ENCODE results near the gene NRG3. TPM values are rescaled to one million over a fixed set of nuclear protein-coding genes. Genes with fewer than 3 reads are reported as not detected.

NRG3 gene
- total RNA-seq, 1 experiment from 2014 or later: not detected

DNA sequence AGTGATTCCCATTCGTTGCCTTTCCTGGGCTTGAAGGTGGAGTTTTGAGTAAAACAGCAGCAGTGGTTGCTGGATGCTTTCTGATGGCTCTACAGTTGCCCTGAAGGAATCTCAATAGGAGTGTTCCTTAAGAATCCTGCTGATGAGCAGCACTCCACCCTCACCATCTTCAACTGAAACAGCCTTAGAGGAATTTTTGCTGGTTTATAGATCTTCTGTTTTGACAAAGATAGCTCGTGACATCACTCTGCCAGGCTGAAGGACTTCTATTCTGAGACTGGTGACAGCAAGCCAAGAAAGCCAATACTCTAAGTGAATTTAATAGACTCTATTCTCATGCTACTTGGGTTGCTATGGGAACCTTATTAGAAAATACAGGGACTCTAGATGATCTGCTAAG, 1014.7 kb downstream of the NRG3 start:
- DNase-seq: no peak
- Histone ChIP-seq H3K27ac (no peak overlapping the region), H3K4me1 (no peaks in the 10 kb centered on the region), H3K27me3 (no peaks in the 10 kb centered on the region), H3K36me3 (no peaks in the 10 kb centered on the region), H3K4me3 (no peak overlapping the region), H3K9me3 (replicated peaks) (no peaks in the 10 kb centered on the region)

GRCh38 chr10:82890573-82890972, 1015.6 kb downstream of the NRG3 start:
- Histone ChIP-seq H3K36me3 (no peaks in the 10 kb centered on the region), H3K4me3 (no peak overlapping the region), H3K27me3 (no peaks in the 10 kb centered on the region), H3K4me1 (no peaks in the 10 kb centered on the region), H3K27ac (no peak overlapping the region), H3K9me3 (replicated peaks) (no peaks in the 10 kb centered on the region)
- DNase-seq: no peak

DNA sequence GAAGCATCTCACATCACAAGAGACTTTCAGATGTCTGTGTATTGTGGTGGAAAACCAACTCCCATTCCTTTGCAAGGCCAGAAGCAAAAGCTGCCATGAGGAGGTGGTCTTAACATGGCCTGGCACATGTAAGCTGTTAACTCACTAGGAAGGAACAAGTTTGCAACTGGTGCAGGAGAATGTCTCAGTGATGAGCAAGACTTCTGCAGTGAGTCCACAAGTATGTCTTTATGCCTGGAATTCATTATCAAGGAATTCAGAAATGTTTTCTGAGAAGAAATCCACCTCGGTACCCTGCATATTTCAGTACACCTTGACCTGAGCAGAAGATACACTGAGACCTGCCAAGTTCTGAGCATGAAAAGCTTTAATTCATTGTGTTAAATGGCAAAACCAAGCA, 1033.1 kb downstream of the NRG3 start:
- no peak overlapping the region for H3K27ac ChIP-seq
- no peak overlapping the region for H3K4me3 ChIP-seq
- no peaks in the 10 kb centered on the region for H3K36me3 ChIP-seq
- H3K27me3 ChIP-seq: no peaks in the 10 kb centered on the region
- no peaks in the 10 kb centered on the region for H3K4me1 ChIP-seq
- H3K9me3 ChIP-seq (replicated peaks): no peaks in the 10 kb centered on the region
- DNase-seq: no peak

DNA sequence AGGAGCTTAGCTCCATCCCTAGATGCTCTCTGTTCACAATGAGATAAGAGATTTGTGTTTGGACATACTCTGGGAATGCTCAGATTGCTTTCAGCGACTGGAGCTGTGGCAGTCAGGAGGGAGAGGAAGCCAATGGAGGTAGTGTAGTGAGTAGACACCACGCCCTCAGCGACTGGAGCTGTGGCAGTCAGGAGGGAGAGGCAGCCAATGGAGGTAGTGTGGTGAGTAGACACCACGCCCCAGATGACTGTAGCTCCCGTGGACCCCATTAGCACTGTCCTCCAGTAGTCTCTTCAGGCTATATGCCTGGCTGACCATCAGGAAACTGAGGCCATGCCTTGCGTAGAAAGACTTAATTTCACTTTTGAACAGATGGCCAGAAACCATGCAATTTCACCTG, 1033.8 kb downstream of the NRG3 start:
- no peaks in the 10 kb centered on the region for H3K36me3 ChIP-seq
- no peaks in the 10 kb centered on the region for H3K9me3 ChIP-seq (replicated peaks)
- no peak overlapping the region for H3K4me3 ChIP-seq
- DNase-seq: no peak
- no peaks in the 10 kb centered on the region for H3K27me3 ChIP-seq
- H3K4me1 ChIP-seq: no peaks in the 10 kb centered on the region
- H3K27ac ChIP-seq: no peak overlapping the region

- H3K4me1 ChIP-seq: no peaks in the 10 kb centered on the region
- no peak for DNase-seq
- H3K4me3 ChIP-seq: no peak overlapping the region
- no peak overlapping the region for H3K27ac ChIP-seq
- H3K36me3 ChIP-seq: no peaks in the 10 kb centered on the region
- H3K27me3 ChIP-seq: no peaks in the 10 kb centered on the region
- H3K9me3 ChIP-seq (replicated peaks): no peaks in the 10 kb centered on the region
Observed at GRCh38 chr10:82910301-82910700, 1035.3 kb downstream of the NRG3 start.

GRCh38 chr10:82914655-82915136, 1039.7 kb downstream of the NRG3 start:
- Histone ChIP-seq H3K9me3 (replicated peaks) (no peaks in the 10 kb centered on the region), H3K4me1 (no peaks in the 10 kb centered on the region), H3K27ac (no peak overlapping the region), H3K4me3 (no peak overlapping the region), H3K27me3 (no peaks in the 10 kb centered on the region), H3K36me3 (no peaks in the 10 kb centered on the region)
- DNase-seq: no peak

GRCh38 chr10:82916941-82917340, 1041.9 kb downstream of the NRG3 start:
- Histone ChIP-seq H3K9me3 (replicated peaks) (no peaks in the 10 kb centered on the region), H3K27me3 (no peaks in the 10 kb centered on the region), H3K27ac (no peak overlapping the region), H3K36me3 (no peaks in the 10 kb centered on the region), H3K4me1 (no peaks in the 10 kb centered on the region), H3K4me3 (no peak overlapping the region)
- no peak for DNase-seq

GRCh38 chr10:82918022-82918421, 1043.0 kb downstream of the NRG3 start:
- Histone ChIP-seq H3K27ac (no peak overlapping the region), H3K4me1 (no peaks in the 10 kb centered on the region), H3K9me3 (replicated peaks) (no peaks in the 10 kb centered on the region), H3K36me3 (no peaks in the 10 kb centered on the region), H3K27me3 (no peaks in the 10 kb centered on the region), H3K4me3 (no peak overlapping the region)
- DNase-seq: no peak

- H3K4me3 ChIP-seq: no peak overlapping the region
- no peaks in the 10 kb centered on the region for H3K4me1 ChIP-seq
- no peaks in the 10 kb centered on the region for H3K9me3 ChIP-seq (replicated peaks)
- no peaks in the 10 kb centered on the region for H3K36me3 ChIP-seq
- DNase-seq: no peak
- no peaks in the 10 kb centered on the region for H3K27me3 ChIP-seq
- H3K27ac ChIP-seq: no peak overlapping the region
Observed at GRCh38 chr10:82922046-82922445, 1047.1 kb downstream of the NRG3 start.

DNA sequence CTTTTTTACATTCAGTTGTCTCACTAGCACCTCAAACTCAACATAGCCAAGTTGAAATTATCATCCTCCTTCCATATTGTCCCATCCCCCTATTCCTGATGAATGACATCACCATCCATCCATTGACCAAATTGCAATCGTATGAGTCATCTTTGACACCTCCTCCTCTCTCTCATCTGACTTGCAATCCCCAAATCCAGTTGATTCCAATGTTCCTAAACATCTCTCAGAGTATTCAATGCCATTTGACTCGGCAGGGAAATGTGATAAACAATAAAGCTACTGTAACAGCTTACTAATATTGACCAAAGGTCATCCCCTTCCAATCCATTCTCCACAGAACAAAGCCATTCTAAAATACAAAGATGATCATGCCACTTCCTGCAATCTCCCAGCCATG, 1047.8 kb downstream of the NRG3 start:
- Histone ChIP-seq H3K4me1 (no peaks in the 10 kb centered on the region), H3K4me3 (no peak overlapping the region), H3K27me3 (no peaks in the 10 kb centered on the region), H3K27ac (no peak overlapping the region), H3K36me3 (no peaks in the 10 kb centered on the region), H3K9me3 (replicated peaks) (no peaks in the 10 kb centered on the region)
- no peak for DNase-seq

- Histone ChIP-seq H3K4me1 (no peaks in the 10 kb centered on the region), H3K36me3 (no peaks in the 10 kb centered on the region), H3K9me3 (replicated peaks) (no peaks in the 10 kb centered on the region), H3K27ac (no peak overlapping the region), H3K27me3 (no peaks in the 10 kb centered on the region), H3K4me3 (no peak overlapping the region)
- no peak for DNase-seq
Observed at GRCh38 chr10:82924711-82925110, 1049.7 kb downstream of the NRG3 start.

- no peaks in the 10 kb centered on the region for H3K9me3 ChIP-seq (replicated peaks)
- no peak overlapping the region for H3K4me3 ChIP-seq
- H3K36me3 ChIP-seq: no peaks in the 10 kb centered on the region
- H3K27me3 ChIP-seq: no peaks in the 10 kb centered on the region
- H3K4me1 ChIP-seq: no peaks in the 10 kb centered on the region
- no peak overlapping the region for H3K27ac ChIP-seq
- no peak for DNase-seq
Observed at GRCh38 chr10:82925547-82925946, 1050.6 kb downstream of the NRG3 start.

GRCh38 chr10:82932451-82932850, 1057.5 kb downstream of the NRG3 start:
- no peaks in the 10 kb centered on the region for H3K27me3 ChIP-seq
- no peaks in the 10 kb centered on the region for H3K4me1 ChIP-seq
- H3K9me3 ChIP-seq (replicated peaks): no peaks in the 10 kb centered on the region
- H3K4me3 ChIP-seq: no peak overlapping the region
- no peak for DNase-seq
- H3K36me3 ChIP-seq: no peaks in the 10 kb centered on the region
- no peak overlapping the region for H3K27ac ChIP-seq

DNA sequence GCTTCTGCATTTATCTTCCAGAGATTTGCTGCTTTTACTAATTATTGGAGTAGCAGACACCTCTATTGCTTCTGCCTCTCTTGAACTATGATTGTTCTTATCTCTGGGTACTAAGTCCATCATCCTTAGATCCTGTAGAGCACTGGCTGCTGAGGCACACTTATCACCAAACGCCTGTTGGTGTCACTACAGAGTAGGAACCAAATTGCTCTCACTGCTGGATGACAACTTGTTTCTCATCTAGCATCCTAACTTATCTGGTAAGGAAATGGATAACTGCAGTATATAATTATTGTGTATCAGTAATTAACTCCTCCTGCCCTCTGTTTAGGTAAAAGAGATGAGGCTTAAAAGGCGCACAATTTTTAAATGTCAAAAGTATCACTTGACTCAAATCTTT, 1059.4 kb downstream of the NRG3 start:
- Histone ChIP-seq H3K4me3 (no peak overlapping the region), H3K4me1 (no peaks in the 10 kb centered on the region), H3K36me3 (no peaks in the 10 kb centered on the region), H3K27me3 (no peaks in the 10 kb centered on the region), H3K9me3 (replicated peaks) (no peaks in the 10 kb centered on the region), H3K27ac (no peak overlapping the region)
- peak in 1 of 2 experiments; percentile 2 for DNase-seq

DNA sequence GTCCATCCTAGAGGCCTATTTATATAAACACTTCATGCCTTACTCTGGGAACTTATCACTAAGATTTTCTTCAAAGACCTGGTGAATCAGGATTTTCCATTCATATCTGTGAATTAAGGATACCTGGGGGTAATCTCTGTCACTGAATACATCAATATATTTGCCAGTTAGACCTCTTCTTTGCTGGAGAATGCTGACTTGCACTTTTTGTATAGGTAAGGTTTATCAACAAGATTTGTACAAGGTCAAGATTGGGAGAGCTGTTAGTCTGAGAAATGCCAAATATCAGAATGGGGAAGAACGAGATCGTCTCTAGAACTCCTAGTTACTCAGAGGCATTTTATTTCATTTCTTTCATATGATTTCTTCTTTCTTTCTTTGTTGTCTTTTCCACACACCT, 1060.0 kb downstream of the NRG3 start:
- H3K36me3 ChIP-seq: no peaks in the 10 kb centered on the region

DNA sequence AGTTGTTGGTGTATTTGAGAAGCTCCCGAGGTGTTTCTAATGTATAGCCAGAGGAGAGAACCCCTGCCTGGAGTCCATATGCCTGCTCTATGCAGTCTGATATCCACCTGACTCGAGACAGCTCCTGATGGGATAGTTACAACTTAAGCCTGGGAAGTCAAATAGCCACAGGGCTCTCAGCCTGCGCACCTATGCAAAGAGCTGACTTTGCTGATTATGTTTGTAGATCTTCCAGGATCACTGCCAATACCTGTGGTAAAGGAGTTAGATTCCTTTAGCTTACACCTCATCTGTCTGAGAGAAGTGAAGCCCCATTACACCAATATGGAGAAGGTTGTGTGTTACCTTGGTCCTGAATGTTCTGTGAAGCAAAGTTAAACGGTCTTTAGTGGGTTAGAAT, 1063.3 kb downstream of the NRG3 start:
- no peak overlapping the region for H3K27ac ChIP-seq
- no peak overlapping the region for H3K4me3 ChIP-seq
- no peak for DNase-seq
- no peaks in the 10 kb centered on the region for H3K4me1 ChIP-seq
- no peaks in the 10 kb centered on the region for H3K9me3 ChIP-seq (replicated peaks)
- H3K27me3 ChIP-seq: no peaks in the 10 kb centered on the region
- no peaks in the 10 kb centered on the region for H3K36me3 ChIP-seq

More for the DNA sequence above, 1060.0 kb downstream of the NRG3 start:
- no peaks in the 10 kb centered on the region for H3K27me3 ChIP-seq
- no peak overlapping the region for H3K27ac ChIP-seq
- H3K9me3 ChIP-seq (replicated peaks): no peaks in the 10 kb centered on the region
- H3K4me3 ChIP-seq: no peak overlapping the region
- no peaks in the 10 kb centered on the region for H3K4me1 ChIP-seq
- no peak for DNase-seq
